Esophagus squamous epithelium (tissue), 5 donors: ENCODE measurements around the gene ANP32E. TPM values are rescaled to one million over a fixed set of nuclear protein-coding genes. Genes with fewer than 3 reads are reported as not detected.

ENCODE experiments used
- DNase-seq: peaks from one replicate; lab custom pipeline; 2025; lab: John Stamatoyannopoulos, UW
- H3K27ac ChIP-seq, 4 donors: fragments of 200-600 bp; sonication (generic); one replicate each; pipeline ENCODE4 v1.5.1; 2016 to 2019; ENCODE audit warnings: mild to moderate bottlenecking in 1 of 4
- H3K27me3 ChIP-seq, 4 donors: fragments of 200-600 bp; sonication (generic); 1 replicate in 3 of 4; 2 replicates in 1 of 4; pipeline versions ENCODE4 v1.5.1 to v1.6.0; 2017 to 2021; ENCODE audit warnings: antibody characterized with exemption in 1 of 4
- H3K36me3 ChIP-seq, 3 donors: fragments of 200-600 bp; sonication (generic); one replicate each; pipeline ENCODE4 v1.5.1; 2016 to 2019
- H3K4me1 ChIP-seq, 3 donors: fragments of 200-600 bp; sonication (generic); one replicate each; pipeline ENCODE4 v1.5.1; 2017 to 2019
- H3K4me3 ChIP-seq, 4 donors: fragments of 200-600 bp; sonication (generic); 1 replicate in 3 of 4; 2 replicates in 1 of 4; pipeline ENCODE4 v1.5.1; 2016 to 2019; ENCODE audit warnings: mild to moderate bottlenecking in 2 of 4, moderate library complexity in 1 of 4
- H3K9me3 ChIP-seq, 3 donors: fragments of 200-600 bp; sonication (generic); one replicate each; pipeline ENCODE4 v1.5.1; 2016 to 2019
- POLR2A ChIP-seq, 4 donors: fragments of 450-650 bp; IDR thresholded peaks; one replicate each; pipeline ENCODE4 v1.6.1; 2017; ENCODE audit warnings: antibody characterized with exemption in 4 of 4, mild to moderate bottlenecking in 4 of 4, moderate library complexity in 3 of 4
- WGBS, 2 donors: methylation state at CpG; one replicate each; pipeline ENCODE4 v1.1.5; 2018; 5-methylcytosine and 5-hydroxymethylcytosine counted together
- intact Hi-C: fragments of 100-400 bp; cut with DNase I; formaldehyde crosslinking; loops from one replicate; pipeline ENCODE4 v1.15.0; 2022
- small RNA-seq, 4 donors: library from RNA; depleted of rRNA; stranded (forward); fragments of <200 nt; gene quantifications; one replicate each; pipeline ENCODE3, GENCODE V24; 2016
- total RNA-seq, 4 donors: library from RNA; depleted of rRNA; stranded (reverse); fragments of >200 nt; gene quantifications; one replicate each; pipeline ENCODE4 v1.1.0, GENCODE V29; 2016
- TF ChIP-seq, protein P1 (sequence below), 6 experiments: fragments of 450-650 bp in 4 of 6; fragments of 200-600 bp in 2 of 6; sonication (generic) in 2 of 6; IDR thresholded peaks; one replicate each; pipeline ENCODE4 v1.5.1; 2016 to 2019; ENCODE audit warnings: antibody characterized with exemption in 6 of 6, mild to moderate bottlenecking in 4 of 6, moderate library complexity in 4 of 6
- donor health status: DM: yes; HTN: yes; CAD: no.

Gene ANP32E
- total RNA-seq, 4 donors from 2014 or later, result 8.8 to 23.6 (median 18.5) TPM

DNA sequence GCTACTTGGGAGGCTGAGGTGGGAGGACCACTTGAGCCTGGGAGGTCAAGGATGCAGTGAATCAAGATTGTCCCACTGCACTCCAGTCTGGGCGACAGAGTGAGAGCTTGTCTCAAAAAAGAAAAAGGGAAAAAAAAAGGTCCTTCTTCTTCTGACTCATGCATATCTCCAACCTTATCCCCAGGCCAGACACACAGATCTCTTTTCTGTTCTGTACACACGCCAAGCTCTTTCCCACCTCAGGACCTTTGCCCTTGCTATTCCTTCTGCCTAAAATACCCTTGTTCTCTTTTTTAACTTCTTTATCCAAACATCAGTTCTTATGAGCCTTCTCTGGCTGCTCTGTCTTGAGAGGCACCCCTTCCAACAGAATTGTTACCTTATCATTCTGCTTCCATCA, 64.1 kb downstream of the ANP32E start:
- H3K9me3 ChIP-seq, result no peaks in the 10 kb centered on the region
- no peaks in the 10 kb centered on the region for H3K27me3 ChIP-seq
- no peak overlapping the region for H3K27ac ChIP-seq
- H3K4me1 ChIP-seq, result peaks cover 0 to 12% (median 3%) of the 10 kb centered on the region in 3 donors
- no peak for DNase-seq
- intact Hi-C loops, result no loop called here
- TF ChIP-seq POLR2A (IDR thresholded peaks at IDR 0.05), result no peak
- TF ChIP-seq, protein P1, sequence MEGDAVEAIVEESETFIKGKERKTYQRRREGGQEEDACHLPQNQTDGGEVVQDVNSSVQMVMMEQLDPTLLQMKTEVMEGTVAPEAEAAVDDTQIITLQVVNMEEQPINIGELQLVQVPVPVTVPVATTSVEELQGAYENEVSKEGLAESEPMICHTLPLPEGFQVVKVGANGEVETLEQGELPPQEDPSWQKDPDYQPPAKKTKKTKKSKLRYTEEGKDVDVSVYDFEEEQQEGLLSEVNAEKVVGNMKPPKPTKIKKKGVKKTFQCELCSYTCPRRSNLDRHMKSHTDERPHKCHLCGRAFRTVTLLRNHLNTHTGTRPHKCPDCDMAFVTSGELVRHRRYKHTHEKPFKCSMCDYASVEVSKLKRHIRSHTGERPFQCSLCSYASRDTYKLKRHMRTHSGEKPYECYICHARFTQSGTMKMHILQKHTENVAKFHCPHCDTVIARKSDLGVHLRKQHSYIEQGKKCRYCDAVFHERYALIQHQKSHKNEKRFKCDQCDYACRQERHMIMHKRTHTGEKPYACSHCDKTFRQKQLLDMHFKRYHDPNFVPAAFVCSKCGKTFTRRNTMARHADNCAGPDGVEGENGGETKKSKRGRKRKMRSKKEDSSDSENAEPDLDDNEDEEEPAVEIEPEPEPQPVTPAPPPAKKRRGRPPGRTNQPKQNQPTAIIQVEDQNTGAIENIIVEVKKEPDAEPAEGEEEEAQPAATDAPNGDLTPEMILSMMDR (IDR thresholded peaks at IDR 0.05), result no peak
- no peaks in the 10 kb centered on the region for H3K36me3 ChIP-seq
- WGBS, 2 donors, result 78 to 79% methylated on average over 2 of the region's 2 CpGs
- H3K4me3 ChIP-seq, result no peak overlapping the region

DNA sequence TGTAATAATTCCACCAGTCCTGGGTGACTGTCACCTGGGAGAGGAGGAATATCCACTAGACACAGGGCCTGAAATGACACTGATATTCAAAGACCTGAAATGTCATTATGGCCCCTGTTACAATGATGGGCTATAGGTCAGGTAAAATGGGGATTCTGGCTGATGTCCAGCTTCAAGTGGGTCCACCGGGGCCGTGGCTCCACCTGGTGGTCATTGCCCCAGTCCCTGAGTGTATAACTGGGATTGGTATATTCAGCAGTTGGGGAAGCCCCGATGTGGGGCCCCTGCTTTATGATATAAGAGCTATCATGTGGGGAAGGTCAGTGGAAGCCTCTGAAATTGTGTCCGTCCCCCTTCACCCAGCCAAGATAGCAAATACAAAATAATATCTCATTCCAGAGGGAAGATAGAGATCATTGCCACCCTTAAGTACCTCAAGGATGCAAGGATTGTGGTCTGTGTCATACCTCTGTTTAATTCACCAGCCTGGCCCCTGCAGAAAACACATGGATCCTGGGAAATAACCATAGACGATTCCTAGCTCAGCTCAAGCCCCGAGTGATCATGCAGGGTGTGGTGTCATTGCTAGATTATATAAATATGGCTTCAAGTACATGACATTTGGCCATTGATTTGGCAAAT, 66.8 kb downstream of the ANP32E start:
- Histone ChIP-seq H3K27me3 (no peaks in the 10 kb centered on the region), H3K27ac (no peak overlapping the region), H3K4me1 (peaks cover 0 to 27% (median 3%) of the 10 kb centered on the region in 3 donors), H3K36me3 (no peaks in the 10 kb centered on the region), H3K9me3 (no peaks in the 10 kb centered on the region), H3K4me3 (no peak overlapping the region)
- intact Hi-C loops, result no loop called here
- no peak for DNase-seq
- 13 to 22% methylated on average over 6 of the region's 6 CpGs for WGBS, 2 donors
- TF ChIP-seq, protein P1 (IDR thresholded peaks at IDR 0.05), result peak; percentile 46 to 74 (median 65)
- TF ChIP-seq POLR2A (IDR thresholded peaks at IDR 0.05), result no peak

Small RNA genes lying within 50 kb of the gene (small RNA-seq; reads per million reads assigned to genes)
- gene RN7SL480P, result 0 reads per million in 4 donors
- gene RNU2-17P, result 0.14 to 0.18 (median 0.15) reads per million in 4 donors

Other genes starting within 250 kb of the ANP32E start
- gene OTUD7B, start 225.4 kb downstream of the ANP32E start, total RNA-seq, result 10 to 100 TPM in 1 of 4 donors, 1 to 10 TPM in 3; 8.5 to 12.6 (median 9.1) TPM
- 10 to 100 TPM; 23.4 to 31.7 (median 29.1) TPM for gene VPS45, start 168.3 kb downstream of the ANP32E start, total RNA-seq
- gene PLEKHO1, start 86.2 kb downstream of the ANP32E start, total RNA-seq, result 10 to 100 TPM in 2 of 4 donors, 1 to 10 TPM in 2; 6.0 to 46.9 (median 13.3) TPM
- gene CA14, start 21.7 kb upstream of the ANP32E start, total RNA-seq, result not detected
- 100 to 1,000 TPM in 1 of 4 donors, 10 to 100 TPM in 3; 94.0 to 112 (median 95.2) TPM for gene APH1A, start 32.9 kb upstream of the ANP32E start, total RNA-seq
- 10 to 100 TPM in 1 of 4 donors, 1 to 10 TPM in 2, not detected in 1; 2.3 to 17.2 (median 4.5) TPM for gene C1orf54, start 36.7 kb upstream of the ANP32E start, total RNA-seq
- gene CIART, start 46.4 kb upstream of the ANP32E start, total RNA-seq, result 1 to 10 TPM in 2 of 4 donors, under 1 TPM in 1, not detected in 1; 0.61 to 6.7 (median 2.5) TPM
- 10 to 100 TPM; 31.7 to 41.3 (median 38.7) TPM for gene MRPS21, start 57.7 kb upstream of the ANP32E start, total RNA-seq
- 10 to 100 TPM; 15.1 to 44.8 (median 29.0) TPM for gene PRPF3, start 85.4 kb upstream of the ANP32E start, total RNA-seq
- gene RPRD2, start 128.0 kb upstream of the ANP32E start, total RNA-seq, result 10 to 100 TPM; 14.7 to 17.9 (median 15.2) TPM